ENCODE results near the gene SIK1. TPM values are rescaled to one million over a fixed set of nuclear protein-coding genes. Genes with fewer than 3 reads are reported as not detected.
"Not testable (repeated sequence)": the region's sequence is repeated elsewhere in the genome, so short reads cannot be mapped to it uniquely, and the experiment has no call there.

Gene SIK1
- total RNA-seq, 1 experiment from 2014 or later: 5.7 TPM

GRCh38 chr21:43428964-43429363, 2.0 kb upstream of the SIK1 start:
- not testable (repeated sequence) for H3K36me3 Mint-ChIP-seq (ENCODE audit: insufficient read depth in 1 of 3, low read depth in 3 of 3); H2BK12ac ChIP-seq (ENCODE audit: insufficient read length, low read depth, low read length); H3K14ac ChIP-seq (ENCODE audit: insufficient read depth, low read length); H2AFZ ChIP-seq (ENCODE audit: low read length); H4K8ac ChIP-seq (replicated peaks; ENCODE audit: insufficient read length, low read depth, low read length); H3K56ac ChIP-seq (ENCODE audit: insufficient read length, low read depth, low read length); H3K9ac ChIP-seq (ENCODE audit: extremely low read depth, insufficient read length, low read length); H3K27ac Mint-ChIP-seq; H3K23me2 ChIP-seq (ENCODE audit: insufficient read length, low read depth, low read length, poor library complexity, severe bottlenecking); H3K27me3 Mint-ChIP-seq (ENCODE audit: low read depth); H2BK5ac ChIP-seq (ENCODE audit: insufficient read length, low read length); H3K27me3 ChIP-seq (ENCODE audit: insufficient read depth, low read length); H3K18ac ChIP-seq (ENCODE audit: insufficient read length, low read depth, low read length); H2AK5ac ChIP-seq (ENCODE audit: insufficient read length, low read length); H3K4me1 Mint-ChIP-seq; H4K20me1 ChIP-seq (ENCODE audit: control insufficient read depth, insufficient read depth, insufficient read length); H3K4me1 ChIP-seq (ENCODE audit: insufficient read depth, low read length); H3K9me3 ChIP-seq (ENCODE audit: control insufficient read depth, low read depth, low read length); H3K79me2 ChIP-seq (ENCODE audit: insufficient read depth, low read length); DNase-seq; H3K79me1 ChIP-seq (ENCODE audit: insufficient read depth, low read depth, low read length, poor library complexity, severe bottlenecking); H4K91ac ChIP-seq (ENCODE audit: insufficient read length, low read depth, low read length); H4K5ac ChIP-seq (ENCODE audit: insufficient read length, low read depth, low read length); H2BK120ac ChIP-seq (ENCODE audit: low read depth, low read length, poor library complexity, severe bottlenecking); H3K4ac ChIP-seq (ENCODE audit: low read depth, low read length); H2BK15ac ChIP-seq (ENCODE audit: low read depth, low read length); H3K4me3 Mint-ChIP-seq; H3K4me2 ChIP-seq (ENCODE audit: insufficient read depth, insufficient read length, low read length); H3K9me3 Mint-ChIP-seq; H2BK20ac ChIP-seq (ENCODE audit: low read depth, low read length, poor library complexity, severe bottlenecking); H3T11ph ChIP-seq (ENCODE audit: low read length); H3K27ac ChIP-seq (ENCODE audit: insufficient read length, low read depth, low read length); H3K23ac ChIP-seq (ENCODE audit: insufficient read length, low read depth, low read length)
- no CpG with 5 or more reads among the region's 6 CpGs for WGBS (ENCODE audit: extremely low coverage, insufficient read length, low lambda C conversion rate)

- H3K4ac ChIP-seq (ENCODE audit: low read depth, low read length); H3K23ac ChIP-seq (ENCODE audit: insufficient read length, low read depth, low read length); H3K9me3 ChIP-seq (ENCODE audit: control insufficient read depth, low read depth, low read length); H3K27ac Mint-ChIP-seq; H4K8ac ChIP-seq (replicated peaks; ENCODE audit: insufficient read length, low read depth, low read length); H3K27ac ChIP-seq (ENCODE audit: insufficient read length, low read depth, low read length); H2BK12ac ChIP-seq (ENCODE audit: insufficient read length, low read depth, low read length); H3K4me1 ChIP-seq (ENCODE audit: insufficient read depth, low read length); H3K4me1 Mint-ChIP-seq; H2BK120ac ChIP-seq (ENCODE audit: low read depth, low read length, poor library complexity, severe bottlenecking); H3K27me3 Mint-ChIP-seq (ENCODE audit: low read depth); H2AFZ ChIP-seq (ENCODE audit: low read length); H2BK15ac ChIP-seq (ENCODE audit: low read depth, low read length); H3K18ac ChIP-seq (ENCODE audit: insufficient read length, low read depth, low read length); H4K5ac ChIP-seq (ENCODE audit: insufficient read length, low read depth, low read length); DNase-seq; H4K91ac ChIP-seq (ENCODE audit: insufficient read length, low read depth, low read length); H3K56ac ChIP-seq (ENCODE audit: insufficient read length, low read depth, low read length); H2BK20ac ChIP-seq (ENCODE audit: low read depth, low read length, poor library complexity, severe bottlenecking); H3K9me3 Mint-ChIP-seq; H4K20me1 ChIP-seq (ENCODE audit: control insufficient read depth, insufficient read depth, insufficient read length); H3K4me2 ChIP-seq (ENCODE audit: insufficient read depth, insufficient read length, low read length); H3T11ph ChIP-seq (ENCODE audit: low read length); H3K4me3 Mint-ChIP-seq; H3K36me3 Mint-ChIP-seq (ENCODE audit: insufficient read depth in 1 of 3, low read depth in 3 of 3); H3K27me3 ChIP-seq (ENCODE audit: insufficient read depth, low read length); H3K23me2 ChIP-seq (ENCODE audit: insufficient read length, low read depth, low read length, poor library complexity, severe bottlenecking); H3K79me1 ChIP-seq (ENCODE audit: insufficient read depth, low read depth, low read length, poor library complexity, severe bottlenecking); H3K14ac ChIP-seq (ENCODE audit: insufficient read depth, low read length); H2BK5ac ChIP-seq (ENCODE audit: insufficient read length, low read length); H3K79me2 ChIP-seq (ENCODE audit: insufficient read depth, low read length); H2AK5ac ChIP-seq (ENCODE audit: insufficient read length, low read length); H3K9ac ChIP-seq (ENCODE audit: extremely low read depth, insufficient read length, low read length): not testable (repeated sequence)
- no CpG with 5 or more reads among the region's 53 CpGs for WGBS (ENCODE audit: extremely low coverage, insufficient read length, low lambda C conversion rate)
Measured at GRCh38 chr21:43427242-43427559, 270 bp upstream of the SIK1 start.

- H3K14ac ChIP-seq (ENCODE audit: insufficient read depth, low read length); H3K23ac ChIP-seq (ENCODE audit: insufficient read length, low read depth, low read length); H3K27me3 Mint-ChIP-seq (ENCODE audit: low read depth); H3K4me1 Mint-ChIP-seq; H2BK12ac ChIP-seq (ENCODE audit: insufficient read length, low read depth, low read length); H3K27ac ChIP-seq (ENCODE audit: insufficient read length, low read depth, low read length); H3K9me3 Mint-ChIP-seq; H3K27ac Mint-ChIP-seq; H3K36me3 Mint-ChIP-seq (ENCODE audit: insufficient read depth in 1 of 3, low read depth in 3 of 3); H2BK20ac ChIP-seq (ENCODE audit: low read depth, low read length, poor library complexity, severe bottlenecking); H2BK120ac ChIP-seq (ENCODE audit: low read depth, low read length, poor library complexity, severe bottlenecking); H3T11ph ChIP-seq (ENCODE audit: low read length); H3K18ac ChIP-seq (ENCODE audit: insufficient read length, low read depth, low read length); H3K23me2 ChIP-seq (ENCODE audit: insufficient read length, low read depth, low read length, poor library complexity, severe bottlenecking); H3K4me1 ChIP-seq (ENCODE audit: insufficient read depth, low read length); H3K79me2 ChIP-seq (ENCODE audit: insufficient read depth, low read length); H3K27me3 ChIP-seq (ENCODE audit: insufficient read depth, low read length); DNase-seq; H2AK5ac ChIP-seq (ENCODE audit: insufficient read length, low read length); H3K9ac ChIP-seq (ENCODE audit: extremely low read depth, insufficient read length, low read length); H4K8ac ChIP-seq (replicated peaks; ENCODE audit: insufficient read length, low read depth, low read length); H4K20me1 ChIP-seq (ENCODE audit: control insufficient read depth, insufficient read depth, insufficient read length); H4K5ac ChIP-seq (ENCODE audit: insufficient read length, low read depth, low read length); H3K56ac ChIP-seq (ENCODE audit: insufficient read length, low read depth, low read length); H3K4me2 ChIP-seq (ENCODE audit: insufficient read depth, insufficient read length, low read length); H3K4ac ChIP-seq (ENCODE audit: low read depth, low read length); H4K91ac ChIP-seq (ENCODE audit: insufficient read length, low read depth, low read length); H2BK15ac ChIP-seq (ENCODE audit: low read depth, low read length); H3K79me1 ChIP-seq (ENCODE audit: insufficient read depth, low read depth, low read length, poor library complexity, severe bottlenecking); H2BK5ac ChIP-seq (ENCODE audit: insufficient read length, low read length); H3K4me3 Mint-ChIP-seq; H2AFZ ChIP-seq (ENCODE audit: low read length); H3K9me3 ChIP-seq (ENCODE audit: control insufficient read depth, low read depth, low read length): not testable (repeated sequence)
- WGBS (ENCODE audit: extremely low coverage, insufficient read length, low lambda C conversion rate): no CpG with 5 or more reads among the region's 43 CpGs
Measured at GRCh38 chr21:43426004-43426403, 927 bp downstream of the SIK1 start.

Data from H9 (cell line).